GM12878 (cell line): ENCODE results near the gene HOXB3. TPM values are rescaled to one million over a fixed set of nuclear protein-coding genes. Genes with fewer than 3 reads are reported as not detected.

Experiments
- ATAC-seq: fragments of 200-7000 bp; cut with Tn5 transposase; 3 replicates; pipeline ENCODE4 v1.9.1; 2020; ENCODE audit warnings: mild to moderate bottlenecking, moderate library complexity
- BruUV-seq: library from RNA; stranded (reverse); fragments of 400-500 nt; replicated peaks from 2 replicates; lab custom pipeline; 2021; lab: Mats Ljungman, UMichigan
- CTCF ChIA-PET: fragments of 300-600 bp; sonication (Branson Sonifier 250); formaldehyde crosslinking; extraction: SDS; loops from one replicate; lab custom pipeline; 2021; ENCODE audit warnings: inconsistent platforms; lab: Yijun Ruan, JAX
- POLR2A ChIA-PET: fragments of 350-600 bp; formaldehyde crosslinking; extraction: SDS; loops from one replicate; lab custom pipeline; 2021; ENCODE audit warnings: inconsistent platforms; lab: Charles Lee
- RAD21 ChIA-PET: fragments of 300-600 bp; sonication (Branson Sonifier 250); formaldehyde crosslinking; loops from one replicate; lab custom pipeline; 2023; ENCODE audit warnings: antibody characterized with exemption; ENCODE audit not compliant: unreplicated experiment; lab: Charles Lee
- SMC1A ChIA-PET: fragments of 300-600 bp; sonication (Branson Sonifier 250); formaldehyde crosslinking; loops from one replicate; lab custom pipeline; 2023; ENCODE audit not compliant: unreplicated experiment, uncharacterized antibody; lab: Charles Lee
- DNase-seq: peaks from one replicate; pipeline ENCODE4 v3.0.0-alpha.2; 2011; ENCODE audit warnings: low read depth, low spot score
- FAIRE-seq: peaks from 3 replicates; lab custom pipeline; 2011; peaks lifted over from hg19 to GRCh38; lab: Jason Lieb, UNC
- H2AFZ ChIP-seq: 2 replicates; pipeline ENCODE4 v1.6.0; 2011; ENCODE audit warnings: low read depth, low read length, control low read depth; ENCODE audit not compliant: control insufficient read depth
- H3K27ac ChIP-seq: 2 replicates; pipeline ENCODE4 v1.5.1; 2011; ENCODE audit warnings: control low read depth; ENCODE audit not compliant: control insufficient read depth, insufficient read depth
- H3K27me3 ChIP-seq, 2 experiments: replicated peaks in 1 of 2; 2 replicates each; pipeline versions ENCODE4 v1.6.0 to v1.6.1; 2011; ENCODE audit warnings: low read length in 1 of 2; ENCODE audit not compliant: control insufficient read depth in 2 of 2, insufficient read depth in 2 of 2
- H3K36me3 ChIP-seq, 2 experiments: 2 replicates each; pipeline ENCODE4 v1.5.1; 2011; ENCODE audit warnings: low read length in 1 of 2; ENCODE audit not compliant: control insufficient read depth in 2 of 2, insufficient read depth in 2 of 2
- H3K4me1 ChIP-seq: 2 replicates; pipeline ENCODE4 v1.6.1; 2011; ENCODE audit warnings: mild to moderate bottlenecking, low read length, moderate library complexity, mixed read lengths; ENCODE audit not compliant: control insufficient read depth, insufficient read depth
- H3K4me2 ChIP-seq: 2 replicates; pipeline ENCODE4 v1.6.0; 2011; ENCODE audit warnings: control low read depth; ENCODE audit not compliant: control insufficient read depth, insufficient read depth
- H3K4me3 ChIP-seq: fragments of 200-600 bp; sonication (generic); 2 replicates; pipeline ENCODE4 v1.5.1; 2016
- H3K79me2 ChIP-seq: 2 replicates; pipeline ENCODE4 v1.6.0; 2011; ENCODE audit warnings: low read length; ENCODE audit not compliant: control insufficient read depth, insufficient read depth
- H3K9ac ChIP-seq: 2 replicates; pipeline ENCODE4 v1.8.0; 2011; ENCODE audit warnings: low read length, control low read depth, mixed read lengths; ENCODE audit not compliant: control insufficient read depth, insufficient read depth
- H3K9me3 ChIP-seq: replicated peaks from 3 replicates; pipeline ENCODE4 v1.5.1; 2011; ENCODE audit warnings: mild to moderate bottlenecking, low read length; ENCODE audit not compliant: control insufficient read depth, insufficient read depth
- H4K20me1 ChIP-seq: 2 replicates; pipeline ENCODE4 v1.6.0; 2011; ENCODE audit not compliant: control insufficient read depth, insufficient read depth
- CEBPB ChIP-seq, 2 experiments: fragments of 150-350 bp in 1 of 2; IDR thresholded peaks; 2 replicates each; pipeline ENCODE4 v1.6.1; 2012 to 2014; ENCODE audit warnings: low read depth in 2 of 2, low read length in 2 of 2, borderline replicate concordance in 1 of 2, inconsistent platforms in 1 of 2
- CHD1 ChIP-seq: IDR thresholded peaks from 2 replicates; pipeline ENCODE4 v1.6.1; 2012; ENCODE audit warnings: low read depth, low read length, improper control_type of control experiment
- CREM ChIP-seq: IDR thresholded peaks from 2 replicates; pipeline ENCODE4 v1.6.1; 2014; ENCODE audit warnings: antibody characterized with exemption, low read depth
- HDAC2 ChIP-seq: fragments of 200-600 bp; sonication (generic); IDR thresholded peaks from 2 replicates; pipeline ENCODE4 v1.6.1; 2017
- NFYB ChIP-seq: IDR thresholded peaks from 2 replicates; pipeline ENCODE4 v1.6.1; 2011; ENCODE audit warnings: low read depth, mild to moderate bottlenecking, low read length, improper control_type of control experiment, moderate library complexity; ENCODE audit not compliant: insufficient read depth
- NR2F1 ChIP-seq: fragments of 450-650 bp; conservative IDR thresholded peaks from 2 replicates; pipeline ENCODE4 v1.6.1; 2017; ENCODE audit warnings: mild to moderate bottlenecking
- RBBP5 ChIP-seq: fragments of 200-600 bp; sonication (generic); conservative IDR thresholded peaks from 2 replicates; pipeline ENCODE4 v1.6.1; 2016
- YY1 ChIP-seq: IDR thresholded peaks from 2 replicates; pipeline ENCODE4 v1.6.1; 2011; ENCODE audit warnings: low read depth, mild to moderate bottlenecking, low read length
- ZZZ3 ChIP-seq: IDR thresholded peaks from 2 replicates; pipeline ENCODE4 v1.6.1; 2011; ENCODE audit warnings: low read depth; ENCODE audit not compliant: control insufficient read depth, insufficient read length
- WGBS: methylation state at CpG from one replicate; pipeline ENCODE4 v1.1.6; 2016; ENCODE audit warnings: low lambda C conversion rate; ENCODE audit not compliant: insufficient replicate concordance, insufficient coverage; ENCODE audit errors: missing lambda C conversion rate; 5-methylcytosine and 5-hydroxymethylcytosine counted together
- in situ Hi-C: fragments of 300-500 bp; cut with MboI; formaldehyde crosslinking; loops from 9 replicates; pipeline ENCODE4 v1.14.3; 2018; ENCODE audit warnings: mixed read lengths
- intact Hi-C: fragments of 100-400 bp; cut with micrococcal nuclease; formaldehyde crosslinking; loops from one replicate; pipeline ENCODE4 v1.14.2; 2022; ENCODE audit not compliant: unreplicated experiment
- polyA plus RNA-seq, 11 experiments: library from polyadenylated mRNA; depleted of rRNA in 4 of 11; unstranded in 6 of 11; stranded (reverse) in 5 of 11; fragments of >200 nt; fragmentation: Nextera tagmentation in 4 of 11; fragmentation: Illumina TruSeq in 1 of 11; extraction: Ambion mirVana in 4 of 11; extraction: Trizol in 1 of 11; gene quantifications; 1 replicate in 1 of 11; 2 replicates in 10 of 11; pipeline versions ENCODE4 v1.2.1 to v1.2.3, GENCODE V29; 2011 to 2016; ENCODE audit warnings: inconsistent platforms in 2 of 11, missing spikeins in 2 of 11, low read depth in 1 of 11
- total RNA-seq, 4 experiments: library from RNA; depleted of rRNA in 3 of 4; stranded (reverse); fragments of >200 nt in 3 of 4; fragmentation: Illumina TruSeq in 1 of 4; extraction: Trizol in 1 of 4; gene quantifications; 2 replicates each; pipeline versions ENCODE4 v1.2.1 to v1.2.3, GENCODE V29; 2013 to 2021
- TF ChIP-seq, protein P1 (sequence below): fragments of 450-650 bp; IDR thresholded peaks from 2 replicates; pipeline ENCODE4 v1.6.1; 2017; ENCODE audit warnings: antibody characterized with exemption, mild to moderate bottlenecking, moderate library complexity
- TF ChIP-seq, protein P2 (sequence below): IDR thresholded peaks from 2 replicates; pipeline ENCODE4 v1.6.1; 2012; ENCODE audit warnings: low read length, inconsistent platforms

HOXB3 gene
- total and polyA plus RNA-seq, 10 of the 15 experiments (the other 5 are each of a cell fraction or from before 2014, with no cell fraction given): 0.19 to 7.7 (median 2.9) TPM

DNA sequence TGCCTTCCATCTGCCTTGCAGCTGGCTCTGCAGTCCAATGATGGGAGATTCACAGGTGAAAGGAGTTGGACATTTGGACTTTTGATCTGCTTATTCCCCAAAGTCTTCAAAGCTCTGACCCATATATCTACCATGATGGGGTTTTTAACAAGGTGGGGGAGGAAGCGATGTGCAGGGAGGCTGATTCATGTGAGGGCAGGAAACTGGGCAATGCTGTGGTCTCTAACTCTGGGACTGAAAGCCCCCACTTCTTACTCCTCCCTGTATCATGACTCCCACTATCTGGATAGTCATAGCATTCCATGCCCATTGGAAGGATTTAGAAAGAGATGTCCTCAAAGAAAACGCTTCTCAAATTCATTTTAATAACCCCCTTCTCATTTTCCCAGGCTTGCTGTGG, 75.6 kb downstream of the HOXB3 start:
- POLR2A ChIA-PET: interaction anchor here (1.1 to 1.8 kb wide), 2 partner anchors 10 to 29 kb away, joined by 6 to 9 read pairs; no protein-coding TSS in a partner anchor
- ATAC-seq (no peak), FAIRE-seq (no peak), DNase-seq (no peak)
- Histone ChIP-seq H3K9ac (no peak overlapping the region), H3K36me3 (no peaks in the 10 kb centered on the region), H3K27me3 (no peaks in the 10 kb centered on the region), H3K4me2 (peak overlapping the region; percentile 86), H3K4me1 (peaks cover 60% of the 10 kb centered on the region), H2AFZ (no peak overlapping the region; the same call in 1 of the 2 replicates), H3K79me2 (no peaks in the 10 kb centered on the region), H4K20me1 (no peaks in the 10 kb centered on the region), H3K4me3 (peak overlapping the region; percentile 29; the same call in 1 of the 2 replicates), H3K9me3 (no peaks in the 10 kb centered on the region), H3K27ac (no peak overlapping the region; the same call in 1 of the 2 replicates)
- in situ Hi-C loops (no loop called here), intact Hi-C loops (no loop called here)
- WGBS: 49% methylated on average over 2 of the region's 2 CpGs
- RAD21 ChIA-PET: interaction anchor here (1.1 to 3.2 kb wide), 5 partner anchors 22 to 179 kb away, joined by 3 to 16 read pairs (median 4); no protein-coding TSS in a partner anchor
- SMC1A ChIA-PET: interaction anchor here (1.0 to 4.9 kb wide), 8 partner anchors 10 to 179 kb away, joined by 3 to 31 read pairs (median 6); no protein-coding TSS in a partner anchor
- BruUV-seq: TSS peak; percentile 75
- CTCF ChIA-PET: interaction anchor here (1.3 to 2.7 kb wide), 5 partner anchors 10 to 206 kb away, joined by 4 to 26 read pairs (median 7); no protein-coding TSS in a partner anchor
- TF ChIP-seq, protein P1, sequence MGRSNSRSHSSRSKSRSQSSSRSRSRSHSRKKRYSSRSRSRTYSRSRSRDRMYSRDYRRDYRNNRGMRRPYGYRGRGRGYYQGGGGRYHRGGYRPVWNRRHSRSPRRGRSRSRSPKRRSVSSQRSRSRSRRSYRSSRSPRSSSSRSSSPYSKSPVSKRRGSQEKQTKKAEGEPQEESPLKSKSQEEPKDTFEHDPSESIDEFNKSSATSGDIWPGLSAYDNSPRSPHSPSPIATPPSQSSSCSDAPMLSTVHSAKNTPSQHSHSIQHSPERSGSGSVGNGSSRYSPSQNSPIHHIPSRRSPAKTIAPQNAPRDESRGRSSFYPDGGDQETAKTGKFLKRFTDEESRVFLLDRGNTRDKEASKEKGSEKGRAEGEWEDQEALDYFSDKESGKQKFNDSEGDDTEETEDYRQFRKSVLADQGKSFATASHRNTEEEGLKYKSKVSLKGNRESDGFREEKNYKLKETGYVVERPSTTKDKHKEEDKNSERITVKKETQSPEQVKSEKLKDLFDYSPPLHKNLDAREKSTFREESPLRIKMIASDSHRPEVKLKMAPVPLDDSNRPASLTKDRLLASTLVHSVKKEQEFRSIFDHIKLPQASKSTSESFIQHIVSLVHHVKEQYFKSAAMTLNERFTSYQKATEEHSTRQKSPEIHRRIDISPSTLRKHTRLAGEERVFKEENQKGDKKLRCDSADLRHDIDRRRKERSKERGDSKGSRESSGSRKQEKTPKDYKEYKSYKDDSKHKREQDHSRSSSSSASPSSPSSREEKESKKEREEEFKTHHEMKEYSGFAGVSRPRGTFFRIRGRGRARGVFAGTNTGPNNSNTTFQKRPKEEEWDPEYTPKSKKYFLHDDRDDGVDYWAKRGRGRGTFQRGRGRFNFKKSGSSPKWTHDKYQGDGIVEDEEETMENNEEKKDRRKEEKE: no peak
- TF ChIP-seq NR2F1 (no peak), RBBP5 (no peak), CHD1 (no peak), CREM (no peak), HDAC2 (no peak), ZZZ3 (no peak), CEBPB (IDR thresholded peaks at IDR 0.05; ENCODE audit: borderline replicate concordance in 1 of 2, low read depth in 2 of 2, low read length in 2 of 2) (no peak), YY1 (no peak), NFYB (no peak)
- TF ChIP-seq, protein P2, sequence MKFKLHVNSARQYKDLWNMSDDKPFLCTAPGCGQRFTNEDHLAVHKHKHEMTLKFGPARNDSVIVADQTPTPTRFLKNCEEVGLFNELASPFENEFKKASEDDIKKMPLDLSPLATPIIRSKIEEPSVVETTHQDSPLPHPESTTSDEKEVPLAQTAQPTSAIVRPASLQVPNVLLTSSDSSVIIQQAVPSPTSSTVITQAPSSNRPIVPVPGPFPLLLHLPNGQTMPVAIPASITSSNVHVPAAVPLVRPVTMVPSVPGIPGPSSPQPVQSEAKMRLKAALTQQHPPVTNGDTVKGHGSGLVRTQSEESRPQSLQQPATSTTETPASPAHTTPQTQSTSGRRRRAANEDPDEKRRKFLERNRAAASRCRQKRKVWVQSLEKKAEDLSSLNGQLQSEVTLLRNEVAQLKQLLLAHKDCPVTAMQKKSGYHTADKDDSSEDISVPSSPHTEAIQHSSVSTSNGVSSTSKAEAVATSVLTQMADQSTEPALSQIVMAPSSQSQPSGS: no peak
